Kidney epithelial cell (primary cell): ENCODE measurements around the gene PLK3. TPM values are rescaled to one million over a fixed set of nuclear protein-coding genes. Genes with fewer than 3 reads are reported as not detected.
A peak's percentile ranks its signal among the peaks of the same experiment; 100 is the strongest.

Experiments
- DNase-seq: peaks from one replicate; pipeline ENCODE4 v3.0.0-alpha.2; 2010; ENCODE audit warnings: low read depth
- H3K27me3 ChIP-seq: 2 replicates; pipeline ENCODE4 v1.6.0; 2011; ENCODE audit warnings: low read length; ENCODE audit not compliant: control insufficient read depth, insufficient read depth
- H3K36me3 ChIP-seq: 2 replicates; pipeline ENCODE4 v1.5.1; 2011; ENCODE audit warnings: low read length; ENCODE audit not compliant: control insufficient read depth, insufficient read depth
- H3K4me3 ChIP-seq: 2 replicates; pipeline ENCODE4 v1.5.1; 2011; ENCODE audit warnings: low read depth, mild to moderate bottlenecking, control low read depth, low read length
- CTCF ChIP-seq: IDR thresholded peaks from 2 replicates; pipeline ENCODE4 v1.5.1; 2011; ENCODE audit warnings: mild to moderate bottlenecking, moderate library complexity, low read length, control low read depth, inconsistent platforms; ENCODE audit not compliant: insufficient read depth, poor library complexity, severe bottlenecking
- total RNA-seq: library from RNA; depleted of rRNA; stranded (reverse); fragments of >200 nt; gene quantifications from 2 replicates; pipeline ENCODE4 v1.2.3, GENCODE V29; 2015

The PLK3 gene
- total RNA-seq, 1 donor from 2014 or later = 53.7 TPM

- H3K27me3 ChIP-seq = no peaks in the 10 kb centered on the region
- TF ChIP-seq CTCF = no peak
- no peak for DNase-seq
Measured at GRCh38 chr1:44775930-44776729, 24.0 kb upstream of the PLK3 start.

GRCh38 chr1:44776730-44777068 is 23.5 kb upstream of the PLK3 start:
- Histone ChIP-seq H3K36me3 (peaks cover 1% of the 10 kb centered on the region), H3K27me3 (no peaks in the 10 kb centered on the region), H3K4me3 (peak overlapping the region; percentile 80)
- DNase-seq = no peak
- TF ChIP-seq CTCF = no peak

More at GRCh38 chr1:44775930-44776729, 24.0 kb upstream of the PLK3 start:
- H3K36me3 ChIP-seq = peaks cover 1% of the 10 kb centered on the region
- H3K4me3 ChIP-seq = peak overlapping the region; percentile 80

DNA sequence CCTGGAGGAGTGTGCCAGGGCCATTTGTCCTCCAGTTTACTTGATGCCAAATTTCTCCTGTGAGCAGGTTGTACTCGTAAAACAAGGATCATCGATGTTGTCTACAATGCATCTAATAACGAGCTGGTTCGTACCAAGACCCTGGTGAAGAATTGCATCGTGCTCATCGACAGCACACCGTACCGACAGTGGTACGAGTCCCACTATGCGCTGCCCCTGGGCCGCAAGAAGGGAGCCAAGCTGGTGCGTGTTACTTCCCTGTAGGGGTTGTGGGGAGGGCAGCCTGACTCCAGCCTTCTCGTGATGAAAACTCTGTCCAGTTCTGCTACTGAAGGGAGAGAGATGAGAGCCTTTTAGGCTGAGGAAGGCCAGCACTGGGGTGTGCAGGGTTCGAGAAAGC is 22.6 kb upstream of the PLK3 start:
- Histone ChIP-seq H3K27me3 (no peaks in the 10 kb centered on the region), H3K36me3 (peaks cover 1% of the 10 kb centered on the region), H3K4me3 (no peak overlapping the region)
- TF ChIP-seq CTCF = no peak
- DNase-seq = no peak

GRCh38 chr1:44777969-44778635 is 22.1 kb upstream of the PLK3 start:
- DNase-seq = no peak
- H3K27me3 ChIP-seq = no peaks in the 10 kb centered on the region
- no peak overlapping the region for H3K4me3 ChIP-seq
- H3K36me3 ChIP-seq = peaks cover 1% of the 10 kb centered on the region
- no peak for TF ChIP-seq CTCF

DNA sequence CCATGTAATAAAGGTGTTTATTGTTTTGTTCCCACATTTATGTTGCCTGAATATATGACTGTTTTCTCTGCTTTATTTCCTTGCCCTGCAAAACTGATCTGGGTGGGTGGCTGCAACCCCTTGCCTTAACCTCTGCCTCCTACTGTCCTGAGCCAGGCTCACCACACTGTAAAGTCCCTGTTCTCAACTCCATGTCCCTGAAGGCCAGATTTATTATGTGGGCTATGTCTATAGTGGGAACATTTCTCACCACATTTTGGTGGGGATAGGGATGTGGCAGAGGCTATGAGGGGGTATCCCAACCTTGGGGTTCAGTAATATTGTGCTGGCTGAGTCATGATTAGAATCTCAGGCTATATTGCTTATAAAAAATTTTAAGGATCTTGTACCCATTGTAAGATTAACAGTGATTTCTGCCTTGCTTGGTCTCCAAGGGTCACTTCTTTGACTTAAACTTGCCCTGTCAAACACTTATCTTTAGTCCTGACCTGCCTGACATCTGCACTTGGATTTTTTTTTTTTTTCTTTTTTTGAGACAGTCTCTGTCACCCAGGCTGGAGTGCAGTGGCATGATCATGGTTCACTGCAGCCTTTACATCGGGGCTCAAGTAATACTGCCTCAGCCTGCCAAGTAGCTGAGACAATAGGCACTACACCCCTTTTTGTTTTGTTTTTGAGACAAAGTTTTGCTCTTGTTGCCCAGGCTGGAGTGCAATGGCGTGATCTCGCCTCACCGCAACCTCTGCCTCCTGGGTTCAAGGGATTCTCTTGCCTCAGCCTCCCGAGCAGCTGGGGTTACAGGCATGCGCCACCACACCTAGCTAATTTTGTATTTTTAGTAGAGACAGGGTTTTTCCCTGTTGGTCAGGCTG is 21.2 kb upstream of the PLK3 start:
- no peak for TF ChIP-seq CTCF
- no peak overlapping the region for H3K4me3 ChIP-seq
- no peak for DNase-seq
- peaks cover 1% of the 10 kb centered on the region for H3K36me3 ChIP-seq
- no peaks in the 10 kb centered on the region for H3K27me3 ChIP-seq
